Panc1 (cell line): ENCODE data around the gene ATXN1. TPM values are rescaled to one million over a fixed set of nuclear protein-coding genes. Genes with fewer than 3 reads are reported as not detected.
"Not testable (repeated sequence)": the region's sequence is repeated elsewhere in the genome, so short reads cannot be mapped to it uniquely, and the experiment has no call there.

Experiments used
- ATAC-seq: fragments of 200-7000 bp; cut with Tn5 transposase; 2 replicates; pipeline ENCODE4 v1.9.1; 2020; ENCODE audit warnings: mild to moderate bottlenecking, moderate library complexity
- BruUV-seq: library from RNA; stranded (reverse); fragments of 400-500 nt; replicated peaks from 2 replicates; lab custom pipeline; 2021; lab: Mats Ljungman, UMichigan
- CTCF ChIA-PET: fragments of 300-600 bp; sonication (Branson Sonifier 250); formaldehyde crosslinking; loops from one replicate; lab custom pipeline; 2022; ENCODE audit warnings: antibody characterized with exemption; lab: Charles Lee
- POLR2A ChIA-PET: fragments of 300-600 bp; sonication (Branson Sonifier 250); formaldehyde crosslinking; loops from one replicate; lab custom pipeline; 2022; ENCODE audit warnings: antibody characterized with exemption; lab: Charles Lee
- DNase-seq: peaks from one replicate; pipeline ENCODE4 v3.0.0-alpha.2; 2010; ENCODE audit warnings: low read depth, low spot score
- H3K27ac ChIP-seq: 2 replicates; pipeline ENCODE4 v1.5.1; 2011; ENCODE audit warnings: mild to moderate bottlenecking, low read length, inconsistent platforms
- H3K27me3 ChIP-seq: fragments of 200-500 bp; sonication (Bioruptor generic); 2 replicates; pipeline ENCODE4 v1.6.0; 2014; ENCODE audit warnings: low read length, inconsistent platforms; ENCODE audit not compliant: control insufficient read depth, insufficient read depth
- H3K36me3 ChIP-seq: fragments of 200-500 bp; sonication (Bioruptor generic); 2 replicates; pipeline ENCODE4 v1.5.1; 2014; ENCODE audit warnings: inconsistent platforms, mild to moderate bottlenecking, low read length, moderate library complexity; ENCODE audit not compliant: control insufficient read depth, insufficient read depth
- H3K4me1 ChIP-seq: 2 replicates; pipeline ENCODE4 v1.5.1; 2011; ENCODE audit warnings: inconsistent platforms, mild to moderate bottlenecking, low read length, moderate library complexity; ENCODE audit not compliant: control insufficient read depth, insufficient read depth
- H3K4me3 ChIP-seq, 2 experiments: 2 replicates each; pipeline ENCODE4 v1.5.1; 2011 to 2012; ENCODE audit warnings: low read depth in 2 of 2, low read length in 2 of 2, mild to moderate bottlenecking in 2 of 2, inconsistent platforms in 1 of 2, moderate library complexity in 1 of 2
- H3K9me3 ChIP-seq: fragments of 200-500 bp; sonication (Bioruptor generic); 2 replicates; pipeline ENCODE4 v1.5.1; 2014; ENCODE audit warnings: low read depth, mild to moderate bottlenecking, inconsistent platforms, low read length, moderate library complexity; ENCODE audit not compliant: control insufficient read depth, insufficient read depth
- POLR2AphosphoS5 ChIP-seq: IDR thresholded peaks from 2 replicates; pipeline ENCODE4 v1.6.1; 2012; ENCODE audit warnings: mild to moderate bottlenecking, low read depth, low read length, moderate library complexity
- SIN3A ChIP-seq: IDR thresholded peaks from 2 replicates; pipeline ENCODE4 v1.6.1; 2012; ENCODE audit warnings: low read depth, mild to moderate bottlenecking, low read length, moderate library complexity, borderline replicate concordance; ENCODE audit not compliant: insufficient read depth
- TCF7L2 ChIP-seq: IDR thresholded peaks from 2 replicates; pipeline ENCODE4 v1.6.1; 2011; ENCODE audit warnings: mild to moderate bottlenecking, low read depth, low read length, inconsistent platforms
- in situ Hi-C: cut with HindIII; loops from 2 replicates; pipeline ENCODE4 v1.10.0; 2016; ENCODE audit warnings: low sequenced_read_pairs, low pct_unique_long_range_greater_than_20kb
- intact Hi-C: fragments of 100-400 bp; cut with micrococcal nuclease; formaldehyde crosslinking; loops from one replicate; pipeline ENCODE4 v1.10.0; 2022; ENCODE audit not compliant: unreplicated experiment
- total RNA-seq: library from RNA; stranded (reverse); gene quantifications from one replicate; pipeline ENCODE4 v1.2.1, GENCODE V29; 2021; ENCODE audit not compliant: unreplicated experiment
- TF ChIP-seq, protein P1 (sequence below): fragments of 450-650 bp; IDR thresholded peaks from 2 replicates; pipeline ENCODE4 v1.5.1; 2017; ENCODE audit warnings: mild to moderate bottlenecking
- TF ChIP-seq, protein P2 (sequence below), 2 experiments: IDR thresholded peaks; 2 replicates each; pipeline ENCODE4 v1.6.1; 2011 to 2012; ENCODE audit warnings: low read depth in 2 of 2, control low read depth in 1 of 2, low read length in 1 of 2, mild to moderate bottlenecking in 1 of 2, moderate library complexity in 1 of 2; ENCODE audit not compliant: insufficient read depth in 1 of 2

The ATXN1 gene
- total RNA-seq, 1 experiment from 2014 or later, result 67.1 TPM

GRCh38 chr6:16383607-16384206, 377.6 kb downstream of the ATXN1 start:
- Histone ChIP-seq H3K27me3 (no peaks in the 10 kb centered on the region), H3K4me3 (no peak overlapping the region), H3K9me3 (no peaks in the 10 kb centered on the region), H3K36me3 (no peaks in the 10 kb centered on the region; the same call in 1 of the 2 replicates), H3K27ac (no peak overlapping the region), H3K4me1 (no peaks in the 10 kb centered on the region)
- intact Hi-C loops (no loop called here), in situ Hi-C loops (no loop called here)
- BruUV-seq, result no TSS peak
- POLR2A ChIA-PET, result no interaction called here
- CTCF ChIA-PET, result no interaction called here
- TF ChIP-seq, protein P1, sequence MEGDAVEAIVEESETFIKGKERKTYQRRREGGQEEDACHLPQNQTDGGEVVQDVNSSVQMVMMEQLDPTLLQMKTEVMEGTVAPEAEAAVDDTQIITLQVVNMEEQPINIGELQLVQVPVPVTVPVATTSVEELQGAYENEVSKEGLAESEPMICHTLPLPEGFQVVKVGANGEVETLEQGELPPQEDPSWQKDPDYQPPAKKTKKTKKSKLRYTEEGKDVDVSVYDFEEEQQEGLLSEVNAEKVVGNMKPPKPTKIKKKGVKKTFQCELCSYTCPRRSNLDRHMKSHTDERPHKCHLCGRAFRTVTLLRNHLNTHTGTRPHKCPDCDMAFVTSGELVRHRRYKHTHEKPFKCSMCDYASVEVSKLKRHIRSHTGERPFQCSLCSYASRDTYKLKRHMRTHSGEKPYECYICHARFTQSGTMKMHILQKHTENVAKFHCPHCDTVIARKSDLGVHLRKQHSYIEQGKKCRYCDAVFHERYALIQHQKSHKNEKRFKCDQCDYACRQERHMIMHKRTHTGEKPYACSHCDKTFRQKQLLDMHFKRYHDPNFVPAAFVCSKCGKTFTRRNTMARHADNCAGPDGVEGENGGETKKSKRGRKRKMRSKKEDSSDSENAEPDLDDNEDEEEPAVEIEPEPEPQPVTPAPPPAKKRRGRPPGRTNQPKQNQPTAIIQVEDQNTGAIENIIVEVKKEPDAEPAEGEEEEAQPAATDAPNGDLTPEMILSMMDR, result no peak
- TF ChIP-seq, protein P2, sequence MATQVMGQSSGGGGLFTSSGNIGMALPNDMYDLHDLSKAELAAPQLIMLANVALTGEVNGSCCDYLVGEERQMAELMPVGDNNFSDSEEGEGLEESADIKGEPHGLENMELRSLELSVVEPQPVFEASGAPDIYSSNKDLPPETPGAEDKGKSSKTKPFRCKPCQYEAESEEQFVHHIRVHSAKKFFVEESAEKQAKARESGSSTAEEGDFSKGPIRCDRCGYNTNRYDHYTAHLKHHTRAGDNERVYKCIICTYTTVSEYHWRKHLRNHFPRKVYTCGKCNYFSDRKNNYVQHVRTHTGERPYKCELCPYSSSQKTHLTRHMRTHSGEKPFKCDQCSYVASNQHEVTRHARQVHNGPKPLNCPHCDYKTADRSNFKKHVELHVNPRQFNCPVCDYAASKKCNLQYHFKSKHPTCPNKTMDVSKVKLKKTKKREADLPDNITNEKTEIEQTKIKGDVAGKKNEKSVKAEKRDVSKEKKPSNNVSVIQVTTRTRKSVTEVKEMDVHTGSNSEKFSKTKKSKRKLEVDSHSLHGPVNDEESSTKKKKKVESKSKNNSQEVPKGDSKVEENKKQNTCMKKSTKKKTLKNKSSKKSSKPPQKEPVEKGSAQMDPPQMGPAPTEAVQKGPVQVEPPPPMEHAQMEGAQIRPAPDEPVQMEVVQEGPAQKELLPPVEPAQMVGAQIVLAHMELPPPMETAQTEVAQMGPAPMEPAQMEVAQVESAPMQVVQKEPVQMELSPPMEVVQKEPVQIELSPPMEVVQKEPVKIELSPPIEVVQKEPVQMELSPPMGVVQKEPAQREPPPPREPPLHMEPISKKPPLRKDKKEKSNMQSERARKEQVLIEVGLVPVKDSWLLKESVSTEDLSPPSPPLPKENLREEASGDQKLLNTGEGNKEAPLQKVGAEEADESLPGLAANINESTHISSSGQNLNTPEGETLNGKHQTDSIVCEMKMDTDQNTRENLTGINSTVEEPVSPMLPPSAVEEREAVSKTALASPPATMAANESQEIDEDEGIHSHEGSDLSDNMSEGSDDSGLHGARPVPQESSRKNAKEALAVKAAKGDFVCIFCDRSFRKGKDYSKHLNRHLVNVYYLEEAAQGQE (IDR thresholded peaks at IDR 0.05; ENCODE audit: insufficient read depth in 1 of 2, low read depth in 2 of 2, low read length in 1 of 2), result no peak
- TF ChIP-seq TCF7L2, result no peak
- TF ChIP-seq SIN3A, result no peak
- no peak for TF ChIP-seq POLR2AphosphoS5
- DNase-seq, result no peak
- no peak for ATAC-seq

GRCh38 chr6:16381968-16382367, 379.3 kb downstream of the ATXN1 start:
- BruUV-seq, in situ Hi-C loops, DNase-seq, POLR2A ChIA-PET, H3K9me3 ChIP-seq, H3K27me3 ChIP-seq, H3K36me3 ChIP-seq, CTCF ChIA-PET, ATAC-seq, H3K4me1 ChIP-seq, H3K27ac ChIP-seq, H3K4me3 ChIP-seq, intact Hi-C loops: not testable (repeated sequence)

DNA sequence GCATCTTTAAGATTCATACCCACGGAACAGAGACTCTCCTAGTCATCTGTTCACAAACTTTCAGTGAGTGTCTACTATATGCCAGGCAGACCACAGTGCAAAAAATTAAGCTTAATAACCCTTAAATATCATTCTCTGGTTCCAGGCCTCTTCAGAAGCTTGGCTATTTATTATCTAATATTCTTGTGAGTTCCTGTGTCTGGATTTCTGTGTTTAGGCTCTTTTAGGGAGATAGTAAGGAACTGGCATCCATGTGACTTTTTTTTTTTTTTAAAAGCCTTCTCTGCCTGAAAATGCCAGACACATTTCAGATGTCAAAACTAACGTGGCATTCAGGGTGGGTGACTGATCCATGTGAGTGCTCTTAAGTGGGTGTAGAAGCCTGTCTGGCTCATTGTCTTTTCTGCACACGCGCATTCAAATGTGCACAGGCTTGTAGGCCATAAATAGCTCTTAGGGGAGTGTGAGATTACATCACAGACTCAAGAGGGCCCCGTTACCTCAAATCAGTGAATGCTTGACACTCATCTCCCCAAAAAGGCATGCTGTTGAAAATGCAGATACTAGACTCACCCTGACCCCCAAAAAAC, 380.9 kb downstream of the ATXN1 start:
- ChIA-PET CTCF (no interaction called here), POLR2A (interaction anchor here (0.7 kb wide), 1 partner anchor 26 kb away, joined by 4 read pairs; no protein-coding TSS in a partner anchor)
- no TSS peak for BruUV-seq
- TF ChIP-seq POLR2AphosphoS5 (no peak), SIN3A (no peak), TCF7L2 (no peak)
- TF ChIP-seq, protein P2 (IDR thresholded peaks at IDR 0.05; ENCODE audit: insufficient read depth in 1 of 2, low read depth in 2 of 2, low read length in 1 of 2), result no peak
- TF ChIP-seq, protein P1, result no peak
- DNase-seq, result no peak
- in situ Hi-C loops (no loop called here), intact Hi-C loops (no loop called here)
- Histone ChIP-seq H3K4me1 (no peaks in the 10 kb centered on the region), H3K4me3 (no peak overlapping the region), H3K36me3 (no peaks in the 10 kb centered on the region), H3K27ac (no peak overlapping the region), H3K27me3 (no peaks in the 10 kb centered on the region), H3K9me3 (no peaks in the 10 kb centered on the region)
- no peak for ATAC-seq
